Glutamatergic neuron (in vitro differentiated cells): Measurements from ENCODE around the gene ANTXRL. TPM values are rescaled to one million over a fixed set of nuclear protein-coding genes. Genes with fewer than 3 reads are reported as not detected.

ENCODE experiments used
- DNase-seq: peaks from one replicate; pipeline ENCODE4 v3.0.0; 2022
- H3K27ac Mint-ChIP-seq: one replicate; pipeline ENCODE4 v1.8.0; 2020; ENCODE audit warnings: mild to moderate bottlenecking, mixed read lengths, inconsistent platforms; ENCODE audit not compliant: unreplicated experiment
- H3K27me3 Mint-ChIP-seq: one replicate; pipeline ENCODE4 v1.8.0; 2020; ENCODE audit warnings: mild to moderate bottlenecking, moderate library complexity, mixed read lengths, inconsistent platforms; ENCODE audit not compliant: unreplicated experiment
- H3K36me3 Mint-ChIP-seq: one replicate; pipeline ENCODE4 v1.8.0; 2020; ENCODE audit warnings: mild to moderate bottlenecking, mixed read lengths, inconsistent platforms; ENCODE audit not compliant: unreplicated experiment
- H3K4me1 Mint-ChIP-seq: one replicate; pipeline ENCODE4 v1.8.0; 2020; ENCODE audit warnings: mild to moderate bottlenecking, low read depth, mixed read lengths, inconsistent platforms; ENCODE audit not compliant: unreplicated experiment
- H3K4me3 Mint-ChIP-seq: one replicate; pipeline ENCODE4 v1.8.0; 2020; ENCODE audit warnings: mild to moderate bottlenecking, mixed read lengths, inconsistent platforms; ENCODE audit not compliant: unreplicated experiment
- H3K9me3 Mint-ChIP-seq: one replicate; pipeline ENCODE4 v1.8.0; 2020; ENCODE audit warnings: mild to moderate bottlenecking, moderate library complexity, mixed read lengths, inconsistent platforms; ENCODE audit not compliant: unreplicated experiment
- total RNA-seq: library from RNA; stranded (reverse); fragmentation: NEBNext Ultra II Directional; extraction: Animal tissue kit (Norgen Biotek cat#: 25700); gene quantifications from one replicate; pipeline ENCODE4 v1.2.1, GENCODE V29; 2021; ENCODE audit not compliant: unreplicated experiment
- TF ChIP-seq, protein P1 (sequence below): fragments of 200-600 bp; sonication (generic); IDR thresholded peaks from one replicate; pipeline ENCODE4 v1.5.0; 2021; ENCODE audit not compliant: partially characterized antibody, unreplicated experiment

ANTXRL gene
- total RNA-seq, 1 donor from 2014 or later, result not detected

DNA sequence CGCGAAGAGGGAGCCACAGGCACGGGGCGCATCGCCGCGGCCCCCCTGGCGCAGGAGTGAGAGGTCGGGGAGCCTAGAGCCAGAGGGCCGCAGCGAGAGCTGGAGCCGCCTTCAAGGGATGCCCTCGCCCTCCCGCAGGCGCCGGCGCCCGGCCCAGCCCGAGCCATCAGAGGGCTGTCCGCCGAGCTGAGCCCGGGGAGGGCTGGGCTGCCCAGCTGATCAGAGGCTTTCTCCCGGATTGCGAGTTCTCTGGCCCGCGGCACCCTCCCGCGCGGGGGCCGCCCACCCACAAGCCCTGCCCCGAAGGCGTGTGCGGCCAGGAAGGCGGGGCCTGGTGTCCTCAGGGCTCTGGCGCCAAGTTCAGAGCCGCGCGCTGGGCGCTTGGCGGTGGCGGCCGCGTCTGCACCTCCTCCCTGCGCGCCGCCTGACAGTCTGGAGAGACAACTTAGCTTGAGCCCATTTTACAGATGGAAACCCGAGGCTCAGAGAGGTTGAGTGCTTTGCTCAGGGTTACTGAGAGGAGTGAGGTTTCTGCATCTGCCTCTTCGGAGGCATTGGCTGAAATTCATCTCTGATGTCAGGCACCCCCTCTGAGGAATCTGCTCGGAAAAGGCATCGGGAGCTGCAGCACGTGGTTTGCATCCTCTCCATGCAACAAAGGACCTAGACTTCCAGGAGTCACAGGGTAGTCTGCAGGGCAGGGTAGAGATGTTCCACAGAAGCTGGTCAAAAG, 3.8 kb upstream of the ANTXRL start:
- TF ChIP-seq, protein P1, sequence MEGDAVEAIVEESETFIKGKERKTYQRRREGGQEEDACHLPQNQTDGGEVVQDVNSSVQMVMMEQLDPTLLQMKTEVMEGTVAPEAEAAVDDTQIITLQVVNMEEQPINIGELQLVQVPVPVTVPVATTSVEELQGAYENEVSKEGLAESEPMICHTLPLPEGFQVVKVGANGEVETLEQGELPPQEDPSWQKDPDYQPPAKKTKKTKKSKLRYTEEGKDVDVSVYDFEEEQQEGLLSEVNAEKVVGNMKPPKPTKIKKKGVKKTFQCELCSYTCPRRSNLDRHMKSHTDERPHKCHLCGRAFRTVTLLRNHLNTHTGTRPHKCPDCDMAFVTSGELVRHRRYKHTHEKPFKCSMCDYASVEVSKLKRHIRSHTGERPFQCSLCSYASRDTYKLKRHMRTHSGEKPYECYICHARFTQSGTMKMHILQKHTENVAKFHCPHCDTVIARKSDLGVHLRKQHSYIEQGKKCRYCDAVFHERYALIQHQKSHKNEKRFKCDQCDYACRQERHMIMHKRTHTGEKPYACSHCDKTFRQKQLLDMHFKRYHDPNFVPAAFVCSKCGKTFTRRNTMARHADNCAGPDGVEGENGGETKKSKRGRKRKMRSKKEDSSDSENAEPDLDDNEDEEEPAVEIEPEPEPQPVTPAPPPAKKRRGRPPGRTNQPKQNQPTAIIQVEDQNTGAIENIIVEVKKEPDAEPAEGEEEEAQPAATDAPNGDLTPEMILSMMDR, result no peak
- Mint-ChIP-seq H3K27ac (no peak overlapping the region), H3K4me1 (peaks cover 8% of the 10 kb centered on the region), H3K4me3 (peak overlapping the region; percentile 89), H3K9me3 (peaks cover 4% of the 10 kb centered on the region), H3K27me3 (peaks cover 10% of the 10 kb centered on the region), H3K36me3 (no peaks in the 10 kb centered on the region)
- DNase-seq, result peak; percentile 65

- Mint-ChIP-seq H3K27me3 (peaks cover 10% of the 10 kb centered on the region), H3K9me3 (peaks cover 4% of the 10 kb centered on the region), H3K36me3 (no peaks in the 10 kb centered on the region), H3K4me3 (peak overlapping the region; percentile 89), H3K4me1 (peaks cover 8% of the 10 kb centered on the region), H3K27ac (no peak overlapping the region)
- TF ChIP-seq, protein P1, result no peak
- DNase-seq, result no peak
Observed at GRCh38 chr10:46283580-46284285, 3.1 kb upstream of the ANTXRL start.

GRCh38 chr10:46284286-46285229, 2.2 kb upstream of the ANTXRL start:
- Mint-ChIP-seq H3K27me3 (peaks cover 10% of the 10 kb centered on the region), H3K36me3 (no peaks in the 10 kb centered on the region), H3K27ac (peak overlapping the region; percentile 33), H3K4me3 (peak overlapping the region; percentile 89), H3K9me3 (peaks cover 5% of the 10 kb centered on the region), H3K4me1 (peaks cover 8% of the 10 kb centered on the region)
- TF ChIP-seq, protein P1, result no peak
- DNase-seq, result peak; percentile 80

DNA sequence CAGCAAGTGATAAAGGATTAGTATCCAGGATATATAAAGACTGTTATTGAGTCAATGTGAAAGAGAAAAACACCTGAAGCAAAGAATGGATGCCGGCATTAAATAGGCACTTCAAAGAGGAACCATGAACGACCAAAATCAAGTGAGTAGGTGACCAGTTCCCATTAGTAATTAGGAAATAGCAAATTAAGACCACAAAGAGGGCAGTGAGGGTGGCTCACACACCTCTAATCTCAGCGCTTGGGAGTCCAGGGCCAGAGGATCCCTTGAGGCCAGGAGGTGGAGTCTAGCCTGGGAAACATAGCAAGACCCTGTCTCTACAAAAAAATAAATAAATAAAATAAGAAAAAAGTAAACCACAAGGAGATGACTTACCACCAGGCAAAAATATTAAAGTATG, 1.5 kb upstream of the ANTXRL start:
- H3K4me1 Mint-ChIP-seq, result peaks cover 8% of the 10 kb centered on the region
- H3K27me3 Mint-ChIP-seq, result peaks cover 10% of the 10 kb centered on the region
- H3K27ac Mint-ChIP-seq, result peak overlapping the region; percentile 33
- H3K4me3 Mint-ChIP-seq, result peak overlapping the region; percentile 85
- peaks cover 5% of the 10 kb centered on the region for H3K9me3 Mint-ChIP-seq
- no peaks in the 10 kb centered on the region for H3K36me3 Mint-ChIP-seq
- TF ChIP-seq, protein P1, result no peak
- no peak for DNase-seq
